GM21528 (cell line): Measurements from ENCODE around the gene LARP7.
"Not testable (repeated sequence)": the region's sequence is repeated elsewhere in the genome, so short reads cannot be mapped to it uniquely, and the experiment has no call there.

Experiments
- ATAC-seq: cut with Tn5 transposase; IDR thresholded peaks from one replicate; pipeline ENCODE4 v1.9.1; 2021; ENCODE audit warnings: mild to moderate bottlenecking, moderate library complexity; ENCODE audit not compliant: unreplicated experiment, low FRiP score

The LARP7 gene

GRCh38 chr4:112636688-112637551, at the start of gene LARP7, which contains the start of gene ZGRF1:
TSS of gene LARP7 (plus strand) at chr4:112637143. CDS start at chr4:112644670, 7,527 bp downstream.
TSS of gene ZGRF1 (minus strand) at chr4:112636909. CDS start at chr4:112633176, 3,733 bp downstream.
- peak; percentile 91 for ATAC-seq

- no peak for ATAC-seq
Measured at GRCh38 chr4:112589206-112589605, 47.7 kb upstream of the LARP7 start.

GRCh38 chr4:112591593-112591992, 45.4 kb upstream of the LARP7 start:
- no peak for ATAC-seq

GRCh38 chr4:112592717-112593116, 44.2 kb upstream of the LARP7 start:
- ATAC-seq, result no peak

- ATAC-seq, result no peak
Measured at GRCh38 chr4:112593438-112594133, 43.4 kb upstream of the LARP7 start.

- ATAC-seq, result no peak
Measured at GRCh38 chr4:112594993-112595392, 42.0 kb upstream of the LARP7 start.

- peak; percentile 62 for ATAC-seq
Measured at GRCh38 chr4:112604589-112604988, 32.4 kb upstream of the LARP7 start.

GRCh38 chr4:112612814-112613213, 24.1 kb upstream of the LARP7 start:
- ATAC-seq, result not testable (repeated sequence)

GRCh38 chr4:112616984-112617383, 20.0 kb upstream of the LARP7 start:
- no peak for ATAC-seq

GRCh38 chr4:112626228-112626627, 10.7 kb upstream of the LARP7 start:
- no peak for ATAC-seq

- no peak for ATAC-seq
Measured at GRCh38 chr4:112633477-112634235, 3.3 kb upstream of the LARP7 start.

GRCh38 chr4:112637552-112637866, 566 bp downstream of the LARP7 start:
- ATAC-seq, result no peak

- ATAC-seq, result no peak
Measured at GRCh38 chr4:112642526-112642925, 5.6 kb downstream of the LARP7 start.

- ATAC-seq, result not testable (repeated sequence)
Measured at GRCh38 chr4:112644595-112645535, 7.9 kb downstream of the LARP7 start.

GRCh38 chr4:112645541-112646329, 8.8 kb downstream of the LARP7 start:
- no peak for ATAC-seq

GRCh38 chr4:112646632-112647537, 9.9 kb downstream of the LARP7 start:
- ATAC-seq, result no peak

GRCh38 chr4:112647785-112648184, 10.8 kb downstream of the LARP7 start:
- no peak for ATAC-seq
